DOHH2 (cell line): ENCODE results near the gene ABCC2.

Experiments
- H3F3A ChIP-seq: fragments of 200-600 bp; sonication (generic), shearing (Covaris generic); 2 replicates; pipeline ENCODE4 v1.6.0; 2016; ENCODE audit warnings: antibody characterized with exemption, mild to moderate bottlenecking; ENCODE audit not compliant: control insufficient read depth, insufficient read depth
- H3K27ac ChIP-seq: fragments of 200-600 bp; sonication (generic); 2 replicates; pipeline ENCODE4 v1.5.1; 2014; ENCODE audit warnings: low read depth, mild to moderate bottlenecking, low read length, moderate library complexity
- H3K27me3 ChIP-seq: fragments of 200-600 bp; sonication (generic); 2 replicates; pipeline ENCODE4 v1.6.1; 2014; ENCODE audit warnings: mild to moderate bottlenecking, low read length, mixed read lengths; ENCODE audit not compliant: control insufficient read depth
- H3K36me3 ChIP-seq: fragments of 200-600 bp; sonication (generic); 2 replicates; pipeline ENCODE4 v1.6.1; 2014; ENCODE audit warnings: mild to moderate bottlenecking, low read length, moderate library complexity, mixed read lengths; ENCODE audit not compliant: control insufficient read depth
- H3K4me1 ChIP-seq: fragments of 200-600 bp; sonication (generic); 2 replicates; pipeline ENCODE4 v1.6.1; 2014; ENCODE audit warnings: mild to moderate bottlenecking, low read length, mixed read lengths; ENCODE audit not compliant: control insufficient read depth
- H3K4me2 ChIP-seq: fragments of 200-600 bp; sonication (generic); 2 replicates; pipeline ENCODE4 v1.6.0; 2014; ENCODE audit warnings: mild to moderate bottlenecking, low read length, moderate library complexity
- H3K4me3 ChIP-seq: fragments of 200-600 bp; sonication (generic); 2 replicates; pipeline ENCODE4 v1.5.1; 2014; ENCODE audit warnings: mild to moderate bottlenecking, low read length, mixed read lengths
- H3K79me2 ChIP-seq: fragments of 200-600 bp; sonication (generic); 2 replicates; pipeline ENCODE4 v1.6.1; 2014; ENCODE audit warnings: mild to moderate bottlenecking, low read length, mixed read lengths; ENCODE audit not compliant: control insufficient read depth
- H3K9me2 ChIP-seq: fragments of 200-600 bp; sonication (generic); replicated peaks from 2 replicates; pipeline ENCODE4 v1.6.1; 2014; ENCODE audit warnings: mild to moderate bottlenecking, low read length, mixed read lengths; ENCODE audit not compliant: control insufficient read depth
- H3K9me3 ChIP-seq: fragments of 200-600 bp; sonication (generic); 2 replicates; pipeline ENCODE4 v1.6.1; 2014; ENCODE audit warnings: antibody characterized with exemption, low read length, mixed read lengths; ENCODE audit not compliant: control insufficient read depth, insufficient read depth
- H4K20me1 ChIP-seq: fragments of 200-600 bp; sonication (generic); 2 replicates; pipeline ENCODE4 v1.6.0; 2014; ENCODE audit warnings: low read depth, mild to moderate bottlenecking, antibody characterized with exemption, low read length, moderate library complexity; ENCODE audit not compliant: control insufficient read depth, insufficient read depth
- EZH2phosphoT487 ChIP-seq: fragments of 200-600 bp; sonication (generic); IDR thresholded peaks from 2 replicates; pipeline ENCODE4 v1.6.1; 2017; ENCODE audit warnings: borderline replicate concordance, mild to moderate bottlenecking, antibody characterized with exemption, low read length, moderate library complexity, mixed read lengths
- TF ChIP-seq, protein P1 (sequence below): fragments of 200-600 bp; sonication (generic); IDR thresholded peaks from one replicate; pipeline ENCODE4 v1.5.1; 2014; ENCODE audit warnings: antibody characterized with exemption, mild to moderate bottlenecking, low read depth, low read length; ENCODE audit not compliant: poor library complexity, severe bottlenecking

The ABCC2 gene

GRCh38 chr10:99787782-99788445 is 5.5 kb downstream of the ABCC2 start:
- Histone ChIP-seq H3K36me3 (no peaks in the 10 kb centered on the region), H3K79me2 (no peaks in the 10 kb centered on the region), H3K4me1 (no peaks in the 10 kb centered on the region), H3K9me2 (no peaks in the 10 kb centered on the region), H3K27me3 (peaks cover 4% of the 10 kb centered on the region), H3K27ac (no peak overlapping the region), H3K4me2 (no peak overlapping the region), H3F3A (no peaks in the 10 kb centered on the region), H3K4me3 (no peak overlapping the region), H3K9me3 (no peaks in the 10 kb centered on the region), H4K20me1 (no peaks in the 10 kb centered on the region)
- TF ChIP-seq, protein P1, sequence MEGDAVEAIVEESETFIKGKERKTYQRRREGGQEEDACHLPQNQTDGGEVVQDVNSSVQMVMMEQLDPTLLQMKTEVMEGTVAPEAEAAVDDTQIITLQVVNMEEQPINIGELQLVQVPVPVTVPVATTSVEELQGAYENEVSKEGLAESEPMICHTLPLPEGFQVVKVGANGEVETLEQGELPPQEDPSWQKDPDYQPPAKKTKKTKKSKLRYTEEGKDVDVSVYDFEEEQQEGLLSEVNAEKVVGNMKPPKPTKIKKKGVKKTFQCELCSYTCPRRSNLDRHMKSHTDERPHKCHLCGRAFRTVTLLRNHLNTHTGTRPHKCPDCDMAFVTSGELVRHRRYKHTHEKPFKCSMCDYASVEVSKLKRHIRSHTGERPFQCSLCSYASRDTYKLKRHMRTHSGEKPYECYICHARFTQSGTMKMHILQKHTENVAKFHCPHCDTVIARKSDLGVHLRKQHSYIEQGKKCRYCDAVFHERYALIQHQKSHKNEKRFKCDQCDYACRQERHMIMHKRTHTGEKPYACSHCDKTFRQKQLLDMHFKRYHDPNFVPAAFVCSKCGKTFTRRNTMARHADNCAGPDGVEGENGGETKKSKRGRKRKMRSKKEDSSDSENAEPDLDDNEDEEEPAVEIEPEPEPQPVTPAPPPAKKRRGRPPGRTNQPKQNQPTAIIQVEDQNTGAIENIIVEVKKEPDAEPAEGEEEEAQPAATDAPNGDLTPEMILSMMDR = no peak
- TF ChIP-seq EZH2phosphoT487 = no peak

DNA sequence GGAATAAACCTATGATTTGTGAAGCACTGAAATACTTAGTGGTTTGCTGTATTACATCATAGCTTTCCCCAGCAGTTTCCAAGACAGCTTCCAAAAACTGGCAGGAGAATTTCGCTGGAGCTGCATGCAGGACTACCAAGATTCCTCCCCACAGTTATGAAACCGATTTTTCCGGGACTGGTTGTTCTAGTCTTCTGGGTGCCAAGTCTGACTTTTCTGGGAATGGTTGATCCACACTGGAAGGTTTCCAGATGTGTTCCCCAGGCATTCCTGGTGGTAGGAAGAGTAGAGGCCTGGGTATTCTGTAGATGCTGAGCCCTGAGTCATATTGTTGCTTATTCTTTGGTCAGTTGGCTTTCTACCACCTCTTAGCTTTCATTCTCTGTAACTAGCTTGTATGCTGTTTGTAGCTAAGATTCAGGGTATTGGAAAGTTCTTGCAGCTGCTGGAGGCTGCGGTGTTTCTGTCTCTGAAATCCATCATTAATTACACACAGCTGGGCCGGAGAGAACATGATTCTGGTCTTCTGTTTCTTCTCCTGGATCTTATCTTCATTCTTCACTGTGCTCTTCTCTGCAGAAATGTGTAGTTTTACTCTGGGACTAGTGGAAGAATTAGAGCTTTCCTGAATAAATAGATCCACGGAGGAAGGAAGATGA is 6.3 kb downstream of the ABCC2 start:
- H3K36me3 ChIP-seq = no peaks in the 10 kb centered on the region
- no peak overlapping the region for H3K27ac ChIP-seq

GRCh38 chr10:99791831-99792230 is 9.4 kb downstream of the ABCC2 start:
- Histone ChIP-seq H3K9me2 (no peaks in the 10 kb centered on the region), H3K27me3 (peaks cover 4% of the 10 kb centered on the region), H3K27ac (no peak overlapping the region), H3K9me3 (no peaks in the 10 kb centered on the region), H3F3A (no peaks in the 10 kb centered on the region), H3K79me2 (no peaks in the 10 kb centered on the region), H3K36me3 (no peaks in the 10 kb centered on the region), H3K4me1 (no peaks in the 10 kb centered on the region), H3K4me3 (no peak overlapping the region), H3K4me2 (no peak overlapping the region), H4K20me1 (no peaks in the 10 kb centered on the region)
- TF ChIP-seq, protein P1 = no peak

More for the DNA sequence above, 6.3 kb downstream of the ABCC2 start:
- Histone ChIP-seq H3K4me1 (no peaks in the 10 kb centered on the region), H3K9me2 (no peaks in the 10 kb centered on the region), H3K4me3 (no peak overlapping the region), H4K20me1 (no peaks in the 10 kb centered on the region), H3K27me3 (peaks cover 4% of the 10 kb centered on the region), H3K9me3 (no peaks in the 10 kb centered on the region), H3K79me2 (no peaks in the 10 kb centered on the region), H3F3A (no peaks in the 10 kb centered on the region), H3K4me2 (no peak overlapping the region)
- TF ChIP-seq EZH2phosphoT487 = no peak
- TF ChIP-seq, protein P1 = no peak
